Activated naive CD4-positive, alpha-beta T cell treated with anti-CD3 and anti-CD28 coated beads, Interleukin-2, amount 50 U/mL, for 16 hours (primary cell): ENCODE measurements around the gene MAN1B1.
"Not testable (repeated sequence)": the region's sequence is repeated elsewhere in the genome, so short reads cannot be mapped to it uniquely, and the experiment has no call there.

Experiments
- DNase-seq: peaks from one replicate; pipeline ENCODE4 v3.0.0-alpha.2; 2020

MAN1B1 gene

GRCh38 chr9:137130176-137130755, 43.5 kb downstream of the MAN1B1 start:
- DNase-seq, result no peak

- no peak for DNase-seq
These were observed 47.4 kb downstream of the MAN1B1 start for GRCh38 chr9:137134191-137134590.

GRCh38 chr9:137135154-137135553, 48.4 kb downstream of the MAN1B1 start:
- not testable (repeated sequence) for DNase-seq

- no peak for DNase-seq
These were observed 49.6 kb downstream of the MAN1B1 start for GRCh38 chr9:137136261-137136880.

GRCh38 chr9:137136881-137137607, 50.3 kb downstream of the MAN1B1 start:
- DNase-seq, result no peak

GRCh38 chr9:137138058-137138721, 51.4 kb downstream of the MAN1B1 start:
- no peak for DNase-seq

GRCh38 chr9:137138722-137139467, 52.1 kb downstream of the MAN1B1 start, which contains the start of gene GRIN1:
Gene GRIN1, plus strand, starts transcription at chr9:137139154. Its CDS starts 333 bp downstream, at chr9:137139487.
- DNase-seq, result peak; percentile 43

- DNase-seq, result no peak
These were observed 52.8 kb downstream of the MAN1B1 start for GRCh38 chr9:137139468-137140150.

GRCh38 chr9:137140151-137141012, 53.6 kb downstream of the MAN1B1 start:
- DNase-seq, result no peak

GRCh38 chr9:137141050-137141810, 54.4 kb downstream of the MAN1B1 start:
- no peak for DNase-seq

GRCh38 chr9:137141976-137142936, 55.5 kb downstream of the MAN1B1 start:
- no peak for DNase-seq

- DNase-seq, result no peak
These were observed 56.7 kb downstream of the MAN1B1 start for GRCh38 chr9:137143459-137143858.

- no peak for DNase-seq
These were observed 59.1 kb downstream of the MAN1B1 start for GRCh38 chr9:137145731-137146526.

GRCh38 chr9:137146527-137146918, 59.7 kb downstream of the MAN1B1 start:
- DNase-seq, result no peak

- DNase-seq, result no peak
These were observed 60.5 kb downstream of the MAN1B1 start for GRCh38 chr9:137147091-137147792.

GRCh38 chr9:137147793-137148160, 61.0 kb downstream of the MAN1B1 start:
- no peak for DNase-seq

- no peak for DNase-seq
These were observed 61.5 kb downstream of the MAN1B1 start for GRCh38 chr9:137148242-137148641.

GRCh38 chr9:137148661-137149060, 61.9 kb downstream of the MAN1B1 start:
- no peak for DNase-seq
